HG02938 (cell line): ENCODE results near the gene ROCK2.

Experiments
- ATAC-seq: cut with Tn5 transposase; IDR thresholded peaks from one replicate; pipeline ENCODE4 v1.9.1; 2021; ENCODE audit warnings: mild to moderate bottlenecking, moderate library complexity; ENCODE audit not compliant: unreplicated experiment

Gene ROCK2

GRCh38 chr2:11132036-11132671 lies 212.3 kb downstream of the ROCK2 start:
- no peak for ATAC-seq

GRCh38 chr2:11131166-11131920 lies 213.1 kb downstream of the ROCK2 start:
- ATAC-seq, result no peak
